GOT3 (cell line): ENCODE data around the gene NECTIN4.

Source experiments
- DNase-seq: peaks from one replicate; lab custom pipeline; 2025; ENCODE audit warnings: mixed read lengths; lab: John Stamatoyannopoulos, UW

The NECTIN4 gene

GRCh38 chr1:161111527-161111926 lies 22.2 kb upstream of the NECTIN4 start:
- no peak for DNase-seq

GRCh38 chr1:161111117-161111516 lies 21.8 kb upstream of the NECTIN4 start:
- DNase-seq = no peak

GRCh38 chr1:161106431-161106830 lies 17.1 kb upstream of the NECTIN4 start:
- no peak for DNase-seq

GRCh38 chr1:161100556-161100955 lies 11.2 kb upstream of the NECTIN4 start:
- no peak for DNase-seq

- no peak for DNase-seq
Measured at GRCh38 chr1:161099090-161099802, 9.9 kb upstream of the NECTIN4 start.

GRCh38 chr1:161098210-161099068 lies 9.1 kb upstream of the NECTIN4 start, which contains the start of gene KLHDC9:
KLHDC9 (plus strand) TSS chr1:161098361; CDS start chr1:161098536, 175 bp downstream.
- peak; percentile 27 for DNase-seq

GRCh38 chr1:161096530-161096929 lies 7.2 kb upstream of the NECTIN4 start:
- no peak for DNase-seq

- DNase-seq = no peak
Measured at GRCh38 chr1:161096015-161096414, 6.7 kb upstream of the NECTIN4 start.

GRCh38 chr1:161095230-161095629 lies 5.9 kb upstream of the NECTIN4 start:
- DNase-seq = no peak

- no peak for DNase-seq
Measured at GRCh38 chr1:161094481-161094880, 5.1 kb upstream of the NECTIN4 start.

- DNase-seq = no peak
Measured at GRCh38 chr1:161092621-161093028, 3.3 kb upstream of the NECTIN4 start.

GRCh38 chr1:161091796-161092507 lies 2.6 kb upstream of the NECTIN4 start:
- DNase-seq = no peak

- no peak for DNase-seq
Measured at GRCh38 chr1:161091093-161091492, 1.7 kb upstream of the NECTIN4 start.

- DNase-seq = no peak
Measured at GRCh38 chr1:161090617-161091016, 1.3 kb upstream of the NECTIN4 start.

- no peak for DNase-seq
Measured at GRCh38 chr1:161089938-161090337, 580 bp upstream of the NECTIN4 start.

- DNase-seq = no peak
Measured at GRCh38 chr1:161088587-161089110, 709 bp downstream of the NECTIN4 start.

- DNase-seq = no peak
Measured at GRCh38 chr1:161086457-161086856, 2.9 kb downstream of the NECTIN4 start.

- no peak for DNase-seq
Measured at GRCh38 chr1:161085165-161085564, 4.2 kb downstream of the NECTIN4 start.

- DNase-seq = no peak
Measured at GRCh38 chr1:161084597-161084988, 4.8 kb downstream of the NECTIN4 start.

GRCh38 chr1:161083748-161084596 lies 5.4 kb downstream of the NECTIN4 start:
- DNase-seq = no peak
